Endometrial microvascular endothelial cells (primary cell): ENCODE measurements around the gene HDAC4. TPM values are rescaled to one million over a fixed set of nuclear protein-coding genes. Genes with fewer than 3 reads are reported as not detected.

Source experiments
- in situ Hi-C: cut with HindIII; loops from 2 replicates; pipeline ENCODE4 v1.10.0; 2017; ENCODE audit warnings: low sequenced_read_pairs, low pct_unique_long_range_greater_than_20kb; ENCODE audit errors: inconsistent ontology term
- total RNA-seq: library from RNA; depleted of rRNA; stranded (reverse); fragments of >200 nt; gene quantifications from one replicate; pipeline ENCODE4 v1.2.3, GENCODE V29; 2015; ENCODE audit errors: inconsistent ontology term

HDAC4 gene
- total RNA-seq, 1 donor from 2014 or later = 27.4 TPM

GRCh38 chr2:239008677-239009588 lies 391.9 kb downstream of the HDAC4 start:
- in situ Hi-C loops = no loop called here

GRCh38 chr2:239008004-239008403 lies 392.8 kb downstream of the HDAC4 start:
- in situ Hi-C loops = no loop called here

DNA sequence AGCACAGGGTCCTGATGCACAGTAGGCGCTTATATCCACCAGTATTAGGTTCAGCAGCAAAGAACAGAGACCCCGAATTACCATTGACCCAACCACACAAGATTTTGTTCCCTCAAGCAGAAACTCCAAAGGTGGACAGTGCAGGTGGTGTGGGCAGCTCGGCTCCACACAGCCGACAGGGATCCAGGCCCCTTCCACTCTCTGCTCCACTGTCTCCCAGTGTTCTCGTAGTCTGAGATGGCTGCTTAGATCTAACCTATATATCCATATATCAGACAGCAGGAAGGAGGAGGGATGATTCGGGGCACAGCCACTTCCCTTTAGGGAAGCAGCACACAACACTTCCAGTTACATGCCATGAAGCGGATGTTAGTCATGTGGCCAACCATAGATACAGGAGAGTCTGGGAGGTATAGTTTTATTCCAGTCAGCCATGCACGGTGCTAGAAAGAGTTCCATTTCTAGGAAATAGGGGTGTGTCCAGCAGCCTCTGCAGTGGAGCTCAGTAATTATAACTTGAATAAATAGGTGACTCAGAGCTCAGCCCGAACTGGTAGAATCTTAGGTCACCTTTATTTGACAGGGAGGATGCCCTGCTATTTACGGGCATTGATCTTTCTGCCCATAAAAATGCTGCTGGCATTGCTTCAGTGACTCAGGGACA lies 394.1 kb downstream of the HDAC4 start:
- in situ Hi-C loops = no loop called here

DNA sequence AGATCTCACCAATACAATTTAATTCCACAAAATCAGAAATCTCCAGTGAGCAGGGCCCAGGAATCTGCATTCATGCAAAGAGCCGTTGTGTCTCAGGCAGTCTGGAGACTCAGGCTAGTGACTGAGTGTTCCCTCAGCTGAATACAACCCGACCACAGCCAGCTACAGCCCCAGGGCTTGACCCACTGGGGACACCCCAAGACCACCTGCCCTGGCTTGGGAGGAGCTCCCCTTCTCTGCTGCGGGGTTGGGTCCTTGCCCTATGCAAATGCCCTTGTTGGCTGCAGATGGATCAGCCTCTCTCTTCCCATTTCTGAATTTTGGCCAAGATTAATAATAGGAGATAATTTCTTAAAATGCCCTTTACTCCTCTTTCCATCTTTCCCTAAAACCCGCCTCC lies 395.2 kb downstream of the HDAC4 start:
- in situ Hi-C loops = no loop called here

DNA sequence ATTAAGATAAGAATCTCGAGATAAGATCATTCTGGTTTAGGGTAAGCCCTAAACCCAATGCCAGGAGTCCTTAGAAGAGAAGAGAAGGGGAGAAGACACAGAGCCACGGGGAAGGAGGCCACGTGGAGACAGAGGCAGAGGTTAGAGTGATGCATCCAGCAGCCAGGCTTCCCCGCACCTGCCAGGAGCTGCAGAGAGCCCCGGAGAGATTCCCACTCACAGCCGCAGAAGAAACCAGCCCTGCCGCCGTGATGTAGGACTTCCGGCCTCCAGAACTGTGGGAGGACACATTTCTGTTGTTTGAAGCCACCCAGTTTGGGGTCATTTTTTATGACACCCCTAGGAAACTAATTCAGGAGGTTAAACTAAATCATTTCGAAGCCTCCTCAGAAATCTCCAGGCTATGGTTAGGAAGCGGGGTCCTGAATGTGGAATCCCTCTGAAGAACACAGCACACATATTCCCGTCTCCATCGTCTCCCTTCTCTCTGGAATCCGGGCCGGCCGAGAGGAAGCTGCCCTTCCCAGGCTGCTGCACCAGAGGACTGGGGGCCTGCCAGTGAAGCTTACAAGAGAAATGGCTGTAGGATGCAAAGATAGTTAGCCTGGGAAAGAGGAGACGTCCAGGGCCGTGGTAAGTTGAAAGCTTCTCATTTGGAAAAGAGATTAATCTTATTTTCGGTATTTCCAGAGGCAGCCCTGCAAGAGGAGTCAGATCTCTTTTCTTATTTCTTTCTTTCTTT lies 396.4 kb downstream of the HDAC4 start:
- in situ Hi-C loops = no loop called here

DNA sequence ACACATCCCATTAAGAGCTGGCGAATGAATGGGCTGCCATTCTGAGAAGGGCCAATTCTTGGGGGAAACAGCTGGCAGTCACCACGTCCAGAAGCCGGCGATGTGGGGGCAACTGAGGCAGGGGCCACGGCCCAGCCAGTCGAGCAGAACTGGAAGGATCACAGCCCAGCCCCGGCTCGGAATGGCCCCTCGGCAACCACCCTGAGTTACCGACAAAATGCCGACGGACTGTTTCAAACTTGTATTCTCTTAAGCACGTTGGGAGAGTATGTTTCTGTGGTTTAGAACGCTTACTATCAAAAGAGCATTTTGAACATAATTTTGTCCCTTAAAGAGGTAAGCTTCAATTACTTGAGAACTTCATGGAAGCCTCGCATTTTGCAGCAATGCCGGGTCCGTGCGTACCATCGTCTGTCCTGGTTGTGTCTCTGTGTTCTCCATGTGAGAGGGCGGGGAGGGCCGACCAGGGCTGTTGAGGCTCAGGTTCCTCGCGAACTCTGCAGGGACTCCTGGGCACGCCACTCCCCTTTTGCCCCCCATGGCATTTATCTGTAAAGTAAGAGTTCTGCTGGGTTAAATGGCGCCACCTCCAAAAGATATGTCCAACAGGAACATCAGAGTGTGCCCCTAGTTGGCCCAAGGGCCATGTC lies 397.1 kb downstream of the HDAC4 start:
- in situ Hi-C loops = no loop called here

DNA sequence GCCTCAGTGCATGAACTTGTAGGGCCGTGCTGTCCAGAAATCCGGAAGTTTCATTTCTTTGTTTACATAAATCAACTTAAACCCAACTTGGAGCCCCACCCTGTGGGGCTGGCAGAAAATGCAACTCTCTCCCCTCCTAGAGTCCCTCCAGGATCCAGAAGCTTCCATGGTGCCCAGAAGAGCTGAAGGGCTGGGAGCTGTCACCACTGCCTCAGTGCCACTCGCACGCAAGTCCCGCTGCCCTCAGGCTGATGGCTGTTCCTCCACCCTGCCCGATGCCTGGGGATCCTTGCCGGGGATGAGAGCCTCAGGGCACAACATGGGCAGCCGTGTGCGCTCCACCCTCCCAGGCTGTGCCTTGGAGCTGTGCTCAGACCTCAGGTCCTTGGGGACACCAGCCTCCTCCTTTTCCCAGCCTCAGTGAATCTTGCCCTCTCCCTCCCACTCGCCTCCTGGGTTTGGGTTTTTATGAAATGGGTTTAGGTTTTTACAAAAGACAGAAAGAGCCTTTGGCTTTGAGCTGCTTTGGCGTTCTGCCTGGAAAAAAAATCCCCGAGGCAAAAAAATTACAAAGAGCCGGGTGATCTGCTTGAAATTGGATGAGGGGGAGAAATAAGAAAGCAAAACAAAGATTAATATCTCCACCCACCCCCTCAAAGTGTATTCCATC lies 397.7 kb downstream of the HDAC4 start:
- in situ Hi-C loops = no loop called here

DNA sequence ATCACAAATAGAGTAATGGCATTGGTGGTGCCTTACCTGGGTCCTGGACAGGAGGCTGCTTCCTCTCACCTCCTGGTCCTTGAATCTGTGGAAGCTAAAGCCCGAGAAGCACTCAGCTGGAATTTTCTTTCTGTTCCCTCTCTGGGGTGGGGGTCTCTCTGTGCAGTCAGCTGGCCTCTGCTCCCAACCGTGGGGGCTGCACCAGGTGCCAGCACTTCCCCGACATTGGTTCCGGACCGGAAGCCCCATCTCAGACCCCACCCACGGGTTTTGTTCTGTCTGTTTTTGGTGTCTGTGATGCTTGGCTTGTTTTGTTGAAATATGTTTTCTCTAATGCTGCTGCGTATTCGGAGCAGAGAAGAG lies 398.2 kb downstream of the HDAC4 start:
- in situ Hi-C loops = no loop called here

GRCh38 chr2:239001794-239002193 lies 399.0 kb downstream of the HDAC4 start:
- in situ Hi-C loops = no loop called here

- in situ Hi-C loops = no loop called here
Observed at GRCh38 chr2:239000500-239001073, 400.2 kb downstream of the HDAC4 start.

DNA sequence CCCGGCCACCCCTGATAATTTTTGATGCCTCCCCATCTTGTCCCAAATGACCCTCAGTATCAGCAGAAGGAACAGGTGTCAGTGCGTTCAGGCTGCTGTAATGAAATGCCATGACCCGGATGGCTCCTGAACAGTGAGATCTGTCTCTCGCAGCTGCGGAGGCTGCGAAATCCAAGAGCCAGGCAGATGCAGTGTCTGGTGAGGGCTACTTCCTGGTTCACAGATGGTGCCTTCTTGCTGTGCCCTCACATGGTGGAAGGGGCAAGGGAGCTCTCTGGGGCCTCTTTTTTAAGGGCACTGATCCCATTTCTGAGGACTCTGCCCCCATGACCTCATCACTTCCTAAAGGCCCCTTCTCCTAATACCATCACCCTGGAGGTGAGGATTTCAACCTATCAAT lies 400.7 kb downstream of the HDAC4 start:
- in situ Hi-C loops = no loop called here

DNA sequence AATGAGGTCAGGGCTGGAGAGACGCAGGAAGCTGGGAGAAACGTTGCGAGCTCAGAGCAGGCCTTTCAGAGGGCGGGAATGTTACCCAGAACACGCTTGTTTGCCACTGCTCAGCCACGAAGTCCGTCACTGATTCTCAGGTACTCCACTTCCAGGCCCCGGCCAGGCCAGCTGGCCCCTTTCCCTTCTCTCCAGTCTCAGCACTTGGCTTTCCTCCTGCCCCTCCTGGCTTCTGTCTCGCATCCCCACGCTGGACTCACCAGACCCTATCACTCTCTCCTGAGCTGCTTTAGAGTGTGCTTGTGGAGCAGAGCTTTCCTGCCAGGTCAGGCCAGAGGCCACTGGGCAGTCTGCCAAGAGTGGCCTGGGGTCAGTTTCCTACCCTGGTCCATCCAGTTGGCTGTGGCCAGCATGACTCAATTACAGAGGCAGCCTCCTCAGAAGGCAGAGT lies 401.5 kb downstream of the HDAC4 start:
- in situ Hi-C loops = no loop called here

- in situ Hi-C loops = no loop called here
Observed at GRCh38 chr2:238998801-238999200, 402.0 kb downstream of the HDAC4 start.
